DND-41 (cell line): ENCODE measurements around the gene WRNIP1.
"Not testable (repeated sequence)": the region's sequence is repeated elsewhere in the genome, so short reads cannot be mapped to it uniquely, and the experiment has no call there.

ENCODE experiments used
- CTCF ChIP-seq: IDR thresholded peaks from 2 replicates; pipeline ENCODE4 v1.5.1; 2012; ENCODE audit warnings: borderline replicate concordance, low read length, moderate library complexity, mild to moderate bottlenecking; ENCODE audit not compliant: poor library complexity, severe bottlenecking; ENCODE audit errors: extremely low read depth
- EZH2 ChIP-seq: IDR thresholded peaks from 3 replicates; pipeline ENCODE4 v1.6.1; 2012; ENCODE audit warnings: borderline replicate concordance, low read depth, mild to moderate bottlenecking, moderate library complexity, low read length, inconsistent platforms; ENCODE audit not compliant: severe bottlenecking

- not testable (repeated sequence) for TF ChIP-seq EZH2, CTCF
Measured at GRCh38 chr6:2801687-2802086, 36.5 kb downstream of the WRNIP1 start.
